IPS DF 6.9 (cell line): ENCODE results near the gene SUPT3H.

Experiments used
- DNase-seq: peaks from one replicate; pipeline ENCODE4 v3.0.0-alpha.2; 2013; ENCODE audit warnings: low read depth, low spot score
- H3K27ac ChIP-seq: one replicate; pipeline ENCODE4 v1.5.1; 2013; ENCODE audit warnings: low read length, control low read depth
- H3K27me3 ChIP-seq: 2 replicates; pipeline ENCODE4 v1.6.1; 2013; ENCODE audit warnings: mild to moderate bottlenecking, low read length; ENCODE audit not compliant: control insufficient read depth, insufficient read depth
- H3K36me3 ChIP-seq: 2 replicates; pipeline ENCODE4 v1.6.1; 2013; ENCODE audit warnings: low read length; ENCODE audit not compliant: control insufficient read depth, insufficient read depth
- H3K4me1 ChIP-seq: 2 replicates; pipeline ENCODE4 v1.6.1; 2013; ENCODE audit warnings: low read length; ENCODE audit not compliant: control insufficient read depth, insufficient read depth
- H3K4me3 ChIP-seq: 2 replicates; pipeline ENCODE4 v1.5.1; 2013; ENCODE audit warnings: mild to moderate bottlenecking, low read length
- H3K9me3 ChIP-seq: 2 replicates; pipeline ENCODE4 v1.6.1; 2013; ENCODE audit warnings: low read length, inconsistent platforms; ENCODE audit not compliant: control insufficient read depth, insufficient read depth
- WGBS: extraction: QIAGEN DNeasy Blood & Tissue Kit; methylation state at CpG from one replicate; pipeline ENCODE4 v1.1.7; 2013; ENCODE audit warnings: mixed read lengths, missing lambda C conversion rate; ENCODE audit not compliant: insufficient read length, insufficient coverage; 5-methylcytosine and 5-hydroxymethylcytosine counted together

Gene SUPT3H

GRCh38 chr6:44959651-44960050 lies 418.1 kb downstream of the SUPT3H start:
- Histone ChIP-seq H3K27ac (no peak overlapping the region), H3K4me3 (no peak overlapping the region), H3K27me3 (no peaks in the 10 kb centered on the region), H3K4me1 (no peaks in the 10 kb centered on the region), H3K36me3 (no peaks in the 10 kb centered on the region), H3K9me3 (no peaks in the 10 kb centered on the region)
- DNase-seq, result no peak
- no CpG with 5 or more reads among the region's 3 CpGs for WGBS

- WGBS, result 100% methylated on average over 1 of the region's 4 CpGs
- no peak overlapping the region for H3K4me3 ChIP-seq
- no peaks in the 10 kb centered on the region for H3K27me3 ChIP-seq
- no peak overlapping the region for H3K27ac ChIP-seq
- no peaks in the 10 kb centered on the region for H3K9me3 ChIP-seq
- no peaks in the 10 kb centered on the region for H3K4me1 ChIP-seq
- DNase-seq, result no peak
- no peaks in the 10 kb centered on the region for H3K36me3 ChIP-seq
These were observed 420.6 kb downstream of the SUPT3H start for GRCh38 chr6:44957156-44957555.

GRCh38 chr6:44956396-44956795 lies 421.3 kb downstream of the SUPT3H start:
- H3K4me1 ChIP-seq, result no peaks in the 10 kb centered on the region
- no peak for DNase-seq
- H3K27me3 ChIP-seq, result no peaks in the 10 kb centered on the region
- WGBS, result no CpG with 5 or more reads among the region's 5 CpGs
- no peak overlapping the region for H3K27ac ChIP-seq
- H3K9me3 ChIP-seq, result no peaks in the 10 kb centered on the region
- H3K36me3 ChIP-seq, result no peaks in the 10 kb centered on the region
- H3K4me3 ChIP-seq, result no peak overlapping the region

GRCh38 chr6:44955145-44955544 lies 422.6 kb downstream of the SUPT3H start:
- no peak overlapping the region for H3K27ac ChIP-seq
- H3K9me3 ChIP-seq, result no peaks in the 10 kb centered on the region

DNA sequence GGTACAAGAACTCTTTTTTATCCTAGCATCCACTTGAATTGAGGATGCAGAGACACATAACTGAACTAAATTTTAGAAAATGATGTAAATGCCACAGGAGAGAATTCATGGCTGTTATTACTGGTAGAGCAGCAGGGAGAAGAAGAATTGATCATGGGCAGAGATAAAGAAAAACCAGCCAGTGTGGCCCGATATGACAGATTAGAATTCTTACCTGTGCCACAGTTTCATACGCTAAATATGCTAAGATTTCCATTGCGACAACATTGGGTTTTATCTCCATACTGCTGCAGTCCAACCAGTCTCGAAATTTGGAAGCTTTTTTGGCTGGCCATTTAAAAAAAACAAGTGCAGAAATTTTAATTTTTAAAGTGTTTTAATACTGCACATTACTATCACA lies 423.5 kb downstream of the SUPT3H start:
- Histone ChIP-seq H3K27me3 (no peaks in the 10 kb centered on the region), H3K4me1 (no peaks in the 10 kb centered on the region), H3K9me3 (no peaks in the 10 kb centered on the region), H3K36me3 (no peaks in the 10 kb centered on the region), H3K4me3 (no peak overlapping the region), H3K27ac (no peak overlapping the region)
- WGBS, result no CpG with 5 or more reads among the region's 4 CpGs
- DNase-seq, result no peak

More at GRCh38 chr6:44955145-44955544, 422.6 kb downstream of the SUPT3H start:
- Histone ChIP-seq H3K4me3 (no peak overlapping the region), H3K4me1 (no peaks in the 10 kb centered on the region), H3K27me3 (no peaks in the 10 kb centered on the region), H3K36me3 (no peaks in the 10 kb centered on the region)
- WGBS, result no CpG with 5 or more reads among the region's 11 CpGs
- no peak for DNase-seq

DNA sequence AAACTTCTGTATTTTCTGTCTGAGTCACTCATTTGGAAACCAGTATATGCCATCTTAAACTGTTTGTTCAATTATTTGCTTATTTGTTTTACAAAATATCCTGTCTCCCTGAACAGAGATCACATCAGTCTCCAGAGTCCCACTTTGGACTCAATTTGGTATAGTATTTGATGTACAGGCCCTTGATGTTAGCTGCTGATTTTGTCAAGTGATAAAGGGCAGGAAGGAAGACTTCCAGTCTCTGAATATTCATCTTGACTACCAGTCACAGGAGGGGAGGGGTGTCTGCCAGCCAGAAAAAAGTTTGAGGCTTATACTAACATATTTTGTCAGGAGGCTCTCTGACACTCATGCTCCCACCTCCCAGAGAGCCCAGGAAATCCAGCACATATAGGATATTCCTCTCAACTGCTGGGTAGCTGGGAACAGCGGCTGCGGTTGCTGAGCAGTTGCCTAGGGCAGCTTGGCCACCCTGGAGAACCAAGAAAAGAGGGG lies 426.4 kb downstream of the SUPT3H start:
- H3K4me3 ChIP-seq, result no peak overlapping the region
- H3K27me3 ChIP-seq, result no peaks in the 10 kb centered on the region
- H3K9me3 ChIP-seq, result no peaks in the 10 kb centered on the region
- no peaks in the 10 kb centered on the region for H3K36me3 ChIP-seq
- H3K4me1 ChIP-seq, result no peaks in the 10 kb centered on the region
- no CpG with 5 or more reads among the region's 2 CpGs for WGBS
- no peak overlapping the region for H3K27ac ChIP-seq
- no peak for DNase-seq

- no peak for DNase-seq
- H3K9me3 ChIP-seq, result no peaks in the 10 kb centered on the region
- H3K27ac ChIP-seq, result no peak overlapping the region
- no peaks in the 10 kb centered on the region for H3K27me3 ChIP-seq
- no peaks in the 10 kb centered on the region for H3K4me1 ChIP-seq
- H3K4me3 ChIP-seq, result no peak overlapping the region
- H3K36me3 ChIP-seq, result no peaks in the 10 kb centered on the region
These were observed 428.0 kb downstream of the SUPT3H start for GRCh38 chr6:44949596-44950201.

- H3K27me3 ChIP-seq, result no peaks in the 10 kb centered on the region
- DNase-seq, result no peak
- H3K9me3 ChIP-seq, result no peaks in the 10 kb centered on the region
- no peaks in the 10 kb centered on the region for H3K4me1 ChIP-seq
- no peaks in the 10 kb centered on the region for H3K36me3 ChIP-seq
- WGBS, result no CpG with 5 or more reads among the region's 3 CpGs
- H3K4me3 ChIP-seq, result no peak overlapping the region
- no peak overlapping the region for H3K27ac ChIP-seq
These were observed 434.2 kb downstream of the SUPT3H start for GRCh38 chr6:44943541-44943940.

GRCh38 chr6:44942798-44943197 lies 434.9 kb downstream of the SUPT3H start:
- Histone ChIP-seq H3K27ac (no peak overlapping the region), H3K27me3 (no peaks in the 10 kb centered on the region), H3K4me1 (no peaks in the 10 kb centered on the region), H3K9me3 (no peaks in the 10 kb centered on the region), H3K4me3 (no peak overlapping the region), H3K36me3 (no peaks in the 10 kb centered on the region)
- DNase-seq, result no peak
- WGBS, result no CpG with 5 or more reads among the region's 1 CpG

GRCh38 chr6:44942201-44942600 lies 435.5 kb downstream of the SUPT3H start:
- Histone ChIP-seq H3K27me3 (no peaks in the 10 kb centered on the region), H3K9me3 (no peaks in the 10 kb centered on the region), H3K27ac (no peak overlapping the region), H3K4me1 (no peaks in the 10 kb centered on the region), H3K4me3 (no peak overlapping the region), H3K36me3 (no peaks in the 10 kb centered on the region)
- no peak for DNase-seq
- no CpG with 5 or more reads among the region's 6 CpGs for WGBS

DNA sequence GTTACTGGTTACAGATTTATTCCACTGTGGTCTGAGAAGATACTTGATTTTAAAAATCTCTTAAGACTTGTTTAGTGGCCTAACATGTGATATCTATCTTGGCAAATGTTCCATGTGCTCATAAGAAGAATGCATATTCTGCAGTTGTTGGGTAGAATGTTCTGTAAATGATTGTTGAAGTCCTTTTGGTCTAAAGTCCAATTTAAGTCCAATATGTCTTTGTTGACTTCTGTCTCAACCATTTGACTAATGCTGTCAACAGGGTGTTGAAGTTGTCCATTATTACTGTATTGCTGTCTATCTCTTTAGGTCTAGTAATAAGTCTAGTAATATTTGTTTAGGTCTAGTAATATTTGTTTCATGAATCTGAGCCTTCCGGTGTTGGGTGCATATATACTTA lies 437.4 kb downstream of the SUPT3H start:
- no peak for DNase-seq
- Histone ChIP-seq H3K36me3 (no peaks in the 10 kb centered on the region), H3K9me3 (no peaks in the 10 kb centered on the region), H3K27ac (no peak overlapping the region), H3K4me1 (no peaks in the 10 kb centered on the region), H3K27me3 (no peaks in the 10 kb centered on the region), H3K4me3 (no peak overlapping the region)
- no CpG with 5 or more reads among the region's 1 CpG for WGBS
